A549 (cell line): ENCODE data around the gene MFN1. TPM values are rescaled to one million over a fixed set of nuclear protein-coding genes. Genes with fewer than 3 reads are reported as not detected.

Experiments
- ATAC-seq, 2 experiments: fragments of 200-7000 bp in 1 of 2; fragments of >200 bp in 1 of 2; cut with Nextera tagmentation in 1 of 2; cut with Tn5 transposase in 1 of 2; 3 replicates each; pipeline versions ENCODE4 v1.8.0 to v1.9.1; 2018 to 2020; ENCODE audit warnings: mild to moderate bottlenecking in 1 of 2, moderate library complexity in 1 of 2
- CTCF ChIA-PET: fragments of 300-600 bp; sonication (Branson Sonifier 250); formaldehyde crosslinking; extraction: SDS; loops from one replicate; lab custom pipeline; 2021; ENCODE audit warnings: antibody characterized with exemption, inconsistent platforms; lab: Yijun Ruan, JAX
- POLR2A ChIA-PET: fragments of 350-600 bp; formaldehyde crosslinking; extraction: SDS; loops from one replicate; lab custom pipeline; 2021; ENCODE audit warnings: antibody characterized with exemption, inconsistent platforms; lab: Yijun Ruan, JAX
- DNase-seq, 2 experiments: peaks; one replicate each; pipeline versions ENCODE4 v3.0.0 to v3.0.0-alpha.2; 2011 to 2016; ENCODE audit warnings: low read depth in 1 of 2, low spot score in 1 of 2
- FAIRE-seq: peaks from 2 replicates; lab custom pipeline; 2011; peaks lifted over from hg19 to GRCh38; lab: Jason Lieb, UNC
- H3K27ac ChIP-seq, 2 experiments: fragments of >200 bp; sonication (Bioruptor Twin); formaldehyde crosslinking; 3 replicates each; pipeline ENCODE4 v1.5.1; 2016 to 2017
- H3K4me1 ChIP-seq: fragments of >200 bp; sonication (Bioruptor Twin); formaldehyde crosslinking; 3 replicates; pipeline ENCODE4 v1.6.1; 2016
- H3K4me2 ChIP-seq: fragments of >200 bp; sonication (Bioruptor Twin); formaldehyde crosslinking; 3 replicates; pipeline ENCODE4 v1.6.1; 2016
- H3K4me3 ChIP-seq: fragments of >200 bp; sonication (Bioruptor Twin); formaldehyde crosslinking; 3 replicates; pipeline ENCODE4 v1.5.1; 2016
- H3K9me3 ChIP-seq: fragments of >200 bp; sonication (Bioruptor Twin); formaldehyde crosslinking; 3 replicates; pipeline ENCODE4 v1.6.1; 2016
- BHLHE40 ChIP-seq: IDR thresholded peaks from 2 replicates; pipeline ENCODE4 v1.6.1; 2012; ENCODE audit warnings: low read depth, low read length, inconsistent platforms
- CEBPB ChIP-seq, 2 experiments: fragments of >200 bp in 1 of 2; sonication (Bioruptor Twin) in 1 of 2; formaldehyde crosslinking in 1 of 2; IDR thresholded peaks; 2 replicates each; pipeline ENCODE4 v1.6.1; 2012 to 2016
- CHD4 ChIP-seq: fragments of 200-600 bp; sonication (generic); IDR thresholded peaks from 2 replicates; pipeline ENCODE4 v1.6.1; 2016; ENCODE audit warnings: antibody characterized with exemption, mild to moderate bottlenecking, borderline replicate concordance
- CTCF ChIP-seq: fragments of >200 bp; sonication (Bioruptor Twin); formaldehyde crosslinking; IDR thresholded peaks from 3 replicates; pipeline ENCODE4 v1.5.1; 2016
- EHMT2 ChIP-seq: fragments of 200-600 bp; sonication (generic); IDR thresholded peaks from 2 replicates; pipeline ENCODE4 v1.6.1; 2016; ENCODE audit warnings: antibody characterized with exemption, low read depth, mild to moderate bottlenecking, moderate library complexity
- ELK1 ChIP-seq: fragments of 150-350 bp; IDR thresholded peaks from 2 replicates; pipeline ENCODE4 v1.6.1; 2014; ENCODE audit warnings: low read depth, mild to moderate bottlenecking, low read length
- EP300 ChIP-seq, 2 experiments: fragments of >200 bp; sonication (Bioruptor Twin); formaldehyde crosslinking; IDR thresholded peaks; 2 replicates in 1 of 2; 3 replicates in 1 of 2; pipeline ENCODE4 v1.6.1; 2016 to 2017
- ESRRA ChIP-seq: fragments of 150-350 bp; IDR thresholded peaks from 2 replicates; pipeline ENCODE4 v1.6.1; 2014; ENCODE audit warnings: mild to moderate bottlenecking, low read length, borderline replicate concordance
- GATA3 ChIP-seq: IDR thresholded peaks from 2 replicates; pipeline ENCODE4 v1.6.1; 2012; ENCODE audit warnings: borderline replicate concordance
- HDAC2 ChIP-seq: fragments of 200-600 bp; sonication (generic); IDR thresholded peaks from 2 replicates; pipeline ENCODE4 v1.6.1; 2016
- HES2 ChIP-seq: fragments of >200 bp; sonication (Bioruptor Twin); formaldehyde crosslinking; IDR thresholded peaks from 2 replicates; pipeline ENCODE4 v1.6.1; 2016
- HEYL ChIP-seq: fragments of 250-450 bp; sonication (Bioruptor Pico); IDR thresholded peaks from 2 replicates; pipeline ENCODE4 v1.8.0; 2021; ENCODE audit warnings: mild to moderate bottlenecking, moderate library complexity
- HMGXB4 ChIP-seq: fragments of 250-450 bp; sonication (Bioruptor Pico); IDR thresholded peaks from 2 replicates; pipeline ENCODE4 v1.5.0; 2021; ENCODE audit warnings: mild to moderate bottlenecking, moderate library complexity, borderline replicate concordance
- HOXB5 ChIP-seq: fragments of 250-450 bp; sonication (Bioruptor Pico); IDR thresholded peaks from 2 replicates; pipeline ENCODE4 v1.5.0; 2020; ENCODE audit warnings: mild to moderate bottlenecking, moderate library complexity
- JUNB ChIP-seq: fragments of >200 bp; sonication (Bioruptor Twin); formaldehyde crosslinking; IDR thresholded peaks from 2 replicates; pipeline ENCODE4 v1.6.1; 2016
- KDM5A ChIP-seq: fragments of 200-600 bp; sonication (generic); IDR thresholded peaks from 2 replicates; pipeline ENCODE4 v1.6.1; 2016; ENCODE audit warnings: antibody characterized with exemption, mild to moderate bottlenecking
- MYC ChIP-seq: IDR thresholded peaks from 2 replicates; pipeline ENCODE4 v1.6.1; 2012; ENCODE audit warnings: mild to moderate bottlenecking, inconsistent platforms, low read length, improper control_type of control experiment, borderline replicate concordance
- SMC3 ChIP-seq: fragments of >200 bp; sonication (Bioruptor Twin); formaldehyde crosslinking; IDR thresholded peaks from 3 replicates; pipeline ENCODE4 v1.6.1; 2018; ENCODE audit warnings: inconsistent platforms
- ZFP36 ChIP-seq: fragments of 450-650 bp; IDR thresholded peaks from 2 replicates; pipeline ENCODE4 v1.6.1; 2014; ENCODE audit warnings: borderline replicate concordance; ENCODE audit not compliant: partially characterized antibody
- WGBS: methylation state at CpG from one replicate; pipeline ENCODE4 v1.1.6; 2017; ENCODE audit errors: missing lambda C conversion rate; 5-methylcytosine and 5-hydroxymethylcytosine counted together
- polyA plus RNA-seq, 4 experiments: library from polyadenylated mRNA; depleted of rRNA in 3 of 4; stranded (reverse); fragments of >200 nt; fragmentation: RNase III in 1 of 4; extraction: RNeasy Plus Mini Kit Qiagen cat#74134 plus additional on column Dnase treatment in 1 of 4; gene quantifications; 2 replicates in 3 of 4; 3 replicates in 1 of 4; pipeline ENCODE4 v1.2.3, GENCODE V29; 2011 to 2017
- TF ChIP-seq, protein P1 (sequence below): fragments of >200 bp; sonication (Bioruptor Twin); formaldehyde crosslinking; IDR thresholded peaks from 3 replicates; pipeline ENCODE4 v1.6.1; 2016
- TF ChIP-seq, protein P2 (sequence below): IDR thresholded peaks from 2 replicates; pipeline ENCODE4 v1.6.1; 2012

The MFN1 gene
- polyA plus RNA-seq, 2 of the 4 experiments (the other 2 are of a cell fraction), result 21.9 to 51.2 TPM

GRCh38 chr3:179373938-179374337 lies 26.4 kb downstream of the MFN1 start:
- FAIRE-seq (no peak), DNase-seq (peak in 1 of 2 experiments; percentile 3), ATAC-seq (peak in 1 of 2 experiments; percentile 38; a peak in 1 of 6 replicates)
- WGBS, result 92% methylated on average over 6 of the region's 6 CpGs
- Histone ChIP-seq H3K27ac (no peak overlapping the region), H3K4me2 (no peak overlapping the region), H3K4me1 (no peaks in the 10 kb centered on the region), H3K9me3 (no peaks in the 10 kb centered on the region), H3K4me3 (no peak overlapping the region)
- TF ChIP-seq HOXB5 (CRISPR knock-in tag), result no peak
- TF ChIP-seq HEYL, result no peak
- TF ChIP-seq, protein P1, sequence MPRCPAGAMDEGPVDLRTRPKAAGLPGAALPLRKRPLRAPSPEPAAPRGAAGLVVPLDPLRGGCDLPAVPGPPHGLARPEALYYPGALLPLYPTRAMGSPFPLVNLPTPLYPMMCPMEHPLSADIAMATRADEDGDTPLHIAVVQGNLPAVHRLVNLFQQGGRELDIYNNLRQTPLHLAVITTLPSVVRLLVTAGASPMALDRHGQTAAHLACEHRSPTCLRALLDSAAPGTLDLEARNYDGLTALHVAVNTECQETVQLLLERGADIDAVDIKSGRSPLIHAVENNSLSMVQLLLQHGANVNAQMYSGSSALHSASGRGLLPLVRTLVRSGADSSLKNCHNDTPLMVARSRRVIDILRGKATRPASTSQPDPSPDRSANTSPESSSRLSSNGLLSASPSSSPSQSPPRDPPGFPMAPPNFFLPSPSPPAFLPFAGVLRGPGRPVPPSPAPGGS, result no peak
- no peak for TF ChIP-seq EHMT2
- TF ChIP-seq BHLHE40, result no peak
- TF ChIP-seq HES2, result no peak
- TF ChIP-seq HDAC2, result no peak
- TF ChIP-seq ELK1, result no peak
- TF ChIP-seq MYC, result no peak
- TF ChIP-seq KDM5A, result no peak
- TF ChIP-seq ESRRA, result no peak
- TF ChIP-seq, protein P2, sequence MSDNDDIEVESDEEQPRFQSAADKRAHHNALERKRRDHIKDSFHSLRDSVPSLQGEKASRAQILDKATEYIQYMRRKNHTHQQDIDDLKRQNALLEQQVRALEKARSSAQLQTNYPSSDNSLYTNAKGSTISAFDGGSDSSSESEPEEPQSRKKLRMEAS, result no peak
- ChIA-PET POLR2A (no interaction called here), CTCF (interaction anchor here (0.6 to 1.4 kb wide), 3 partner anchors 12 to 52 kb away, joined by 3 to 6 read pairs (median 3); no protein-coding TSS in a partner anchor)

- POLR2A ChIA-PET, result no interaction called here
- no peak for DNase-seq
- CTCF ChIA-PET, result interaction anchor here (1.4 kb wide), 1 partner anchor 54 kb away, joined by 3 read pairs; no protein-coding TSS in a partner anchor
- no peaks in the 10 kb centered on the region for H3K9me3 ChIP-seq
- no peak for TF ChIP-seq EP300 (IDR thresholded peaks at IDR 0.05)
- TF ChIP-seq, all 56 proteins: peak for 0
- no peak for ATAC-seq
- WGBS, result 85% methylated on average over 12 of the region's 12 CpGs
- FAIRE-seq, result no peak
- Histone ChIP-seq H3K4me2 (no peak overlapping the region), H3K4me3 (no peak overlapping the region), H3K27ac (no peak overlapping the region), H3K4me1 (no peaks in the 10 kb centered on the region)
These were observed 27.8 kb downstream of the MFN1 start for GRCh38 chr3:179375091-179375999.

- Histone ChIP-seq H3K9me3 (no peaks in the 10 kb centered on the region), H3K4me1 (no peaks in the 10 kb centered on the region), H3K27ac (no peak overlapping the region), H3K4me3 (no peak overlapping the region), H3K4me2 (no peak overlapping the region)
- ChIA-PET CTCF (interaction anchor here (1.0 kb wide), 1 partner anchor 127 kb away, joined by 3 read pairs; no protein-coding TSS in a partner anchor), POLR2A (no interaction called here)
- TF ChIP-seq SMC3 (no peak), JUNB (no peak), ZFP36 (no peak), CHD4 (no peak), CEBPB (IDR thresholded peaks at IDR 0.05) (no peak), HMGXB4 (CRISPR knock-in tag) (no peak), BHLHE40 (no peak), CTCF (no peak), GATA3 (no peak)
- TF ChIP-seq, protein P1, result no peak
- ATAC-seq, result no peak
- DNase-seq, result no peak
- no peak for FAIRE-seq
- WGBS, result 87% methylated on average over 1 of the region's 1 CpG
These were observed 29.0 kb downstream of the MFN1 start for GRCh38 chr3:179376474-179376873.
